HG02981 (cell line): ENCODE measurements around the gene SGMS2.
"Not testable (repeated sequence)": the region's sequence is repeated elsewhere in the genome, so short reads cannot be mapped to it uniquely, and the experiment has no call there.

ENCODE experiments used
- ATAC-seq: cut with Tn5 transposase; IDR thresholded peaks from one replicate; pipeline ENCODE4 v1.9.1; 2021; ENCODE audit warnings: mild to moderate bottlenecking, moderate library complexity; ENCODE audit not compliant: unreplicated experiment

SGMS2 gene

DNA sequence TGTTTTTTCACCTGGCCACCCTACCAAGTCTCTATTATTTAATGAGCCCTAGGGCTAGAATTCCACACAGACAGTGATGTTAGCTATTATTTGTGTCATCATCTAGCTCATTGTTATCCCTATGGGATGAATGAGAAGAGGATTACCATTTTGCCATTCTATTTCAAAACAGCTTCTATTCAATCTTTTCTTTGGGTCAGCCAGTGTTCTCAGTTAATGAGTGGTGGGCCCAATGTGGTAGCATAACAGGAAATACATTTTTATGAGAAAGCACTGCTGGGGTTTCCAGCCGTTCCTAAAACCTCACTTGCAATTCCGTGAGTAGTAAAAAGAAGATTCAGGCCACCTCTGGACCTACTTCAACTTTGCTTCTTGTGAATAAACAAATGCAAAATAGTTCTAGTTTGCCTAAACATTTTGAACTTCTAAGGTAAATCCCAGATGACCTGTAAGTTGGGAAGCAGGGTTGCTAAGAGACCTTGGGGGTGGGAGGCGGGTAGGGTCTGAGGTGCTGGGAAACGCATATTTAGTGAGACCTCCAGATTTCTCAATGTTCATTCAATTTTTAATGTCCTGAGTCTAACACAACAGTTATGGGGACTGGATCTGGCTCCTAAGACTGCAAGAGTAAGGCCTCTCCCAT, 81.8 kb downstream of the SGMS2 start:
- no peak for ATAC-seq

DNA sequence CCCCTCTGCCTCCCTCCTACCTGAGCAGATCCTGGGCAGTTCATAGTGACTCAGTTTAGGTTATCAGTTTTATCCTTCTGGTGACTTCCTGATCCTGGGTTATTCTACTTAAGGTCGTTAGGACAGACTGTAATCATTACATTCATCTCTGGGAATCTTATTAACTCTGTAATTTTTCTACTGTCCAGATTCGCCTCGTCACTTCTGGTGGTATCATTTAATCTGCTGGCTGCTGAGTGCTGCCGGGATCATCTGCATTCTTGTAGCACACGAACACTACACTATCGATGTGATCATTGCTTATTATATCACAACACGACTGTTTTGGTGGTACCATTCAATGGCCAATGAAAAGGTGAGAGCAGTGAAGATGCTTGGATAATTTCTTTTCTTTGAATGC, 83.6 kb downstream of the SGMS2 start:
- ATAC-seq = no peak

DNA sequence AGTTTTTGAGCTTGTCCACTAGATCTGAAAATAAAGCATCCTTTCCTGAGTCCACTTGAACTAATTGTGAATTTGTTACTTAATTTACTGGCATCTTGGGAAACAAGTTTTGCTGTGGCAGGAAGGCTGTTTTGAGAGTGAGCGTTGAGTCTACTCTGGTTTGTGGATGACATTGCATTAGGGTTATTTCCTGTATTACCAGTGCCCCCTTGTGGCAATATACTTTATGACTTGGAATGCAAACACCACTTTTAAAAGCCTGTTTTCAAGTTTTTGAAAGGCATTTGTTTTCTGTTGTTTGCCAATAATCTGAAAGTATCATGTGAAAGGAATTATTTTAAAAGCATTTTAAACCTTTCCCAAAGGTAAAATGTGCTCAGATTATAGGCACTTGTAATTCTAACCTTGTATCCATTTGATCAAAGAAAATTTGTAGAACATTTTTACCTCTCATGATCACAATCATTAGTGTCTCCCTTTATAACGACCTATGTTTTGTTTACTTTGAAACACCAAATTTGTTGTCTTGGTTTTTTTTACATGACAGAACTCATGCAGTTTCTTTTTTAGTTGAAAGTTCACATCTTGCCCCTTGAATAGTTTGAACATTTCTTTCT, 88.7 kb downstream of the SGMS2 start:
- peak; percentile 94 for ATAC-seq

DNA sequence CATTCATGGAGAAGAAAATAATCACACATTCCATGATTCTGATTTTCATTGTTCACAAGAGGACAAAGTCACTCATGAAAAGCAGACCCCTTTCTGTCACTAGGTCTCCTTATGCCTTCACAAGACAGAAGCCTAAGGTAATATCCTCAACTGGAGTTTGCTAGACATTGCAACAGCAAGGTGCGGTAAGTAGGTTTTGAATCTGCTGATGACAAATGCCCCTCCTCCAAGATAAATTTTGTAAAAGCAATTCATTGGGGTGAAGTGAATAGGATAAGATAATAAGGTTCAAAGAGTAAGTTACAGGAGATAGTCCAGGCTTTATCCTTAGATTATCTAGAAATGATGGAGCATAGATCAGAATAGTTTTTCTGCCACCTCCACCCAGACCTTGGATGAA, 90.5 kb downstream of the SGMS2 start:
- ATAC-seq = no peak

DNA sequence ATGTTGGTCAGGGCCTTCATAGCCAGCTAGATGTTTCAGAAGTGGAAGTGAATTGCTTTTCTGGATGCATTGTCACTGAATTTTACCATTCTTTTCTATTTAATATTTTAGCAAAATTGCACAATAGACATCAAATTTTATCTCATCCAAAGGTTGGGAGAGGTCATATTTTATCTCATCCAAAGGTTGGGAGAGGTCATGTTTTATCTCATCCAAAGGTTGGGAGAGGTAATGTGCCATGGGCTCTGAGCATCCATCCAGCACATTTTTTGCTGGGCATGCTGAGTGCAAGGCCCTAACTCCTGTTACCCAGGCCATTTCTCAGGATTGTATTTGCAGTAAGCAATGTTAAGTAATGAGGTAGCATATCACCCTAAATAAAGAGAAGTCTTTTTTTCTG, 91.9 kb downstream of the SGMS2 start:
- ATAC-seq = no peak

DNA sequence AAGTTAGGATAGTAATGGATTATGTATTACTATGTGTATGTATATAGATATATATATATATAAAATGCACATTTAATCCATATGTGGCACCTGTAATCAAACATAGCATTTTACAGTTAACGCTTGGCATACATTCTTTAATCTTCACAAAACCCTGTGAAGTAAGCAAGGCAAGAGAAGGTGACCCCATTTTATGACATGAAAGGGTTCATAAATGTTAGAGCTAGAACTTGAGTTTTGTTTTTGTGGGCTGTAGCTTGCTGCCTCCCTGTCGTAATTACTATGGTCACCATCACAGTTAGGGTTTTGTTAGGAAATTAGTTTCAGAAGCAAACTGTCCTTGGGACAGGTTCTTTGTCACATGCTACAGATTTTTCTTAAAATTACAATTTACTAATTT, 92.8 kb downstream of the SGMS2 start:
- ATAC-seq = no peak

DNA sequence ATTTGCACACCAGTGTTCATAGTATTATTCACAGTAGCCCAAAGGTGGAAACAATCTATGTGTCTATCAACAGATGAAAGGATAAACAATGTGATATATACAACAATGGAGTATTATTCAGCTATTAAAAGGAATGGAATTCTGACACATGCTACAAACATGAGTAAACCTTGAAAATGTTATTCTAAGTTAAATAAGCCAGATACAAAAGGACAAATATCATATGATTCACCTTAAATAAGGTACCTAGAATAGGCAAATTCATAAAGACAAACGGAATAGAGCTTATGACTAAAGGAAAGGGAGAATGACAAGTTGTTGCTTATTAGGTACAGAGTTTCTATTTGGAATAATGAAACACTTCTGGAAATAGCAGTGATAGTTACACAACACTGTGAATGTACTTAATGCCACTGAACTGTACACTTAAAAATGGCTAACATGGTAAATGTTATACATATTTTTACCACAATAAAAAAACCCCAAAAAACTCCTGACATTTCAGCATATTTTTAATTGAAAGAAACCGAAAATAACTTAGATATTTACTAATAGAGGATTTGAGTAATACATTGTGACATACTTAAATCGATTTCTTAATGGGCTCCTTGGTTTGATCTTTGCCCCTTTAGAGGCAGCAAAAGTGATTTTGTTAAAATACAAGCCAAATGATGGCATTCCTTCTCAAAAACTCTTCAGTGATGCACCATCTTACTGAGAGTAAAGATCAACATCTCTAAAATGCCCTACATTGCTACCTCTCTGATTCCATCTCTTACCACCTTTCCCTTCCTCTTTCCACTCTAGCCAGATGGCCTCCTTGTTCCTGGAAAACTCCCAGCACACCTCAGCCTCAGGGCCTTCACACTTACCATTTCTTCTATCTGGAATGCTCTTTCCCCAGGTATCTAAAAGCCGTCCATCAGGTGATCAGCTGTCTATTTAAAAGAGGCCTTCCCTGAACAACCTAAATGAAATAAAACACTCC, 98.0 kb downstream of the SGMS2 start:
- no peak for ATAC-seq

DNA sequence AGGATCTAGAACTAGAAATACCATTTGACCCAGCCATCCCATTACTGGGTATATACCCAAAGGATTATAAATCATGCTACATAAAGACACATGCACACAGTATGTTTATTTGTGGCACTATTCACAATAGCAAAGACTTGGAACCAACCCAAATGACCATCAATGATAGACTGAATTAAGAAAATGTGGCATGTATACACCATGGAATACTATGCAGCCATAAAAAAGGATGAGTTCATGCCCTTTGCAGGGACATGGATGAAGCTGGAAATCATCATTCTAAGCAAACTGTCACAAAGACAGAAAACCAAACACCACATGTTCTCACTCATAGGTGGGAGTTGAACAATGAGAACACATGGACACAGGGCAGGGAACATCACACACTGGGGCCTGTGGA, 101.0 kb downstream of the SGMS2 start:
- not testable (repeated sequence) for ATAC-seq

DNA sequence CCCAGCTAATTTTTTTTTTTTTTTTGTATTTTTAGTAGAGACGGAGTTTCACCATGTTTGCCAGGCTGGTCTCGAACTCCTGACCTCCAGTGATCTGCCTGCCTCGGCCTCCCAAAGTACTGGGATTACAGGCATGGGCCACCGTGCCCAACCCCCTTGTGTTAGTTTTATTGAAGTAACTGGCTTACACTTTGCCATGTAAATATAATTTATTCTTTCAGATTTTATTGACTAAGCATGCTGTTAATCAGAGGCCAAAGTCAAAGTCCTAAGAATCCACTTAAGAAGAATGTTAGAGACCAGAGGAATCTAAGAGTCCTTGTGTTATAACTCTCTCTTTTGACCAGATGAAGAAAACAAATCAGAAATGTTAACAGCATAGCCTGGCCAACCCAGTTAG, 102.1 kb downstream of the SGMS2 start:
- not testable (repeated sequence) for ATAC-seq

DNA sequence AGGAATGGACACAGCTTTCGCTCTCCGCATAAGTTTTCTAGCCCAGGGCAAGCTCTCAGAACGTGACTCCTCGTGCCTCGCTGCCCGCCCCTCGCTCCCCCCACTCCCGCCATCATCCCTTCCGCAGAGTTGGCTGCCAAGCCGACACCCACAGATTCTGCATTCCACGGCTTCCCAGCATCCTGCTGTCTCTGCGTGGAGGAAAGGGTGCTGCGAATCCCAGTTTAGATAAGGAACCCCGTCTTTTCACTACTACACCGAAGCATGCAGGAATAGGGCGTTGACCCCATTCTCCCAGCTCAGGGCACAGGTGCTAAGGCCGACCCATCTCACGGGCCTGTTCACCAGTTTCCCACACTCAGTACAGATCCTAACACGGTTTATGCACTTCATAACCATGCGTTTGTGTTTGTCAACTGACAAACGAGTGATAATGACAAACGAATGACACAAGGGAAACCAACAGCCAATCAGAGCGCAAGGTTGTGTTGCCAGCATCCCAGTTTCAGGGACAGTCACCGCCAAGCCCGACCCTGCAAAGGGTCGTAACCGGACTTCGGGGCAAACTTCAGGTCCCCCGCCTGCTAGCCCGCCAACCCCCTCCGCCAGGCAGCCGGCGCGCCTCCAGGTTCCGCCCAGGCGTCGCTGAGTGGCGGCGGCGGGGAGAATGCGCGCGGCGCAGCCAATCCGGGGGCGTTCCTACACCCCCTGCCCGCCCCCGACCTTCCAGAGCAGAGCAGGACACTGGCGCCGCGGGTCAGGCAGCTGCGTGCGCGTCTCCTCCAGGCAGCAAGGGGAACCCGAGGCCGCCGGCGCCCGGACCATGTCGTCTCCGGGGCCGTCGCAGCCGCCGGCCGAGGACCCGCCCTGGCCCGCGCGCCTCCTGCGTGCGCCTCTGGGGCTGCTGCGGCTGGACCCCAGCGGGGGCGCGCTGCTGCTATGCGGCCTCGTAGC, 106.4 kb downstream of the SGMS2 start, which contains the start of gene CYP2U1:
Gene CYP2U1, plus strand, starts transcription at position 729 of the 954 bp plus-strand sequence. Its CDS starts 95 bp downstream, at position 824.
- ATAC-seq = peak; percentile 92

DNA sequence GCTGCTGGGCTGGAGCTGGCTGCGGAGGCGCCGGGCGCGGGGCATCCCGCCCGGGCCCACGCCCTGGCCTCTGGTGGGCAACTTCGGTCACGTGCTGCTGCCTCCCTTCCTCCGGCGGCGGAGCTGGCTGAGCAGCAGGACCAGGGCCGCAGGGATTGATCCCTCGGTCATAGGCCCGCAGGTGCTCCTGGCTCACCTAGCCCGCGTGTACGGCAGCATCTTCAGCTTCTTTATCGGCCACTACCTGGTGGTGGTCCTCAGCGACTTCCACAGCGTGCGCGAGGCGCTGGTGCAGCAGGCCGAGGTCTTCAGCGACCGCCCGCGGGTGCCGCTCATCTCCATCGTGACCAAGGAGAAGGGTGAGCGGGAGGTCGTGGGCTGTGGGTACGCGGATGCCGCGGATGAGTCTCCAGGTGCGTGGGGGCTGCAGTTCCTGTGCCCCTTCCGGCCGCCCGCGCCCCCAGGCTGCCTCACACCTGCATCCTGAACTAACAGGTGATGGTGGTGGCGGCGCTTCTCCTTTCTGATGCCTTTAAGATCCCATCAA, 107.1 kb downstream of the SGMS2 start:
- ATAC-seq = no peak

DNA sequence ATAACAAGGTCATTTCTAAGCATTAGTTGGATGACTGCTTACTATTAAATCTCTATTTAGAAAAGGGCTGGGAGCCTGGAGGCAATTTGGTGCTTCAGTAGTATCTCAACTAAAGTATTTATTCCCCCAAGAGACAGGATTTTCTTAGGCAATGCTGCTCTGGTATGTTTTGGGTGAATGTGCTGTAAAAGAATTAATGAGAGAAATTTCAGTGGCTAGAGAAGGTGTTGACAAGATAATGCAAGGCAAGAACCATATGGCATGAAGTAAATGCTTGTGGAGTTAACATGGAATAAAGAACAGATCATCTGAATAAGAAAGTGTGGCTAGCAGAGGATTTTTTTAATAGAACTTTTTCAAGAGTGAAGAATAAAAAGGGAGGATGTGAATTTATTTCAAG, 110.5 kb downstream of the SGMS2 start:
- no peak for ATAC-seq

DNA sequence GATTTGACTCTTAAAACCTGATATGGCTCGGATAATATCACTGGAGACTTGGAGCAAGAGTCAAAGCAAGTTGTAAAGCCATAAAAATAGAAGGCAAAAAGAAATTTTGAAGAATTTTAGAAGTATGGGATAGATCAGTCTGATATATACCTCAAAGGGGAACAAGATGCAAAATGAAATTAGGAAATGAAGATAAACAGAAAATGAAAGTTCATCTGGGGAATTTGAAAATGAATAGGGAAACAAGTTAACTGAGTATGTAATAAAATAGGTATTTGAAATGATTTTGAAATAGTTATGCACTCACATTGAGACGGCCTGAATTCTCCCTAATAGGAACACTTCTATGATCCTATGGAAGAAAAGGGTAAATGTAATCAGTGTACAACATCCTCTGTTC, 112.3 kb downstream of the SGMS2 start:
- ATAC-seq = no peak

DNA sequence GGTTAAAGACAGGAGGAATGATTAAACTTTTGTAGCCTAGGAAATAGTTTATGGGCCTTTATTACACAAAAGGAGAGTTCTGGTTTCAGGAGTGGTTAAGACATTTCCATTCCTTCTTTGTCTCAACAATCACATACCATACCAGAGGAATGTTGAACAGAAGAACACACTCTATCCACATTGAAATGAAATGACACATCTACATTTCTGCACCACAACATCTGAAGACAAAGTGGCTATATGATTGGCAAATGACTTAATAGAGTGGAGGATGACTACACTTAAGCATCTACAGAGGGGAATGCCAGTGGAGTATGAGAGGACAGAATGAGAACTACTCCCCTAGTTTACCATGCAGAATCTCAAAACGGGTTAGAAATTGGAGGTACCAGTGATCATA, 114.6 kb downstream of the SGMS2 start:
- no peak for ATAC-seq

DNA sequence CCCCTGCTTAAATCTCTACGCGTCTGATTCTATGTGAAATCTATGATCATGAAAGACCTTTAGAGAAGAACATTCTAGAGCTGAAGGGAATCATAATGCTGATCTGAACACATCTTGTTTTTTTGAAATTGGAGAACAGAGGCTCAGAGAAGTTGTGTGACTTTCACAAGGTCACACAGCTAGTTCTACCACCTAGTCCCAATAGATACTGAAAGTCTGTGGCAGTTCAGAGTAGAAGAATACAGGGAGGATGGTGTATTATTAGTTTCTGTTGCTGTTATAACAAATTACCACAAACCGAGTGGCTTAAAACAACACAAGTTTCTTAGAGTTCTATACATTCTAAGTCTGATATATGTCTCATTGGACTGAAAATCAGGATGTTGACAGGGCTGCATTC, 121.1 kb downstream of the SGMS2 start:
- ATAC-seq = no peak

DNA sequence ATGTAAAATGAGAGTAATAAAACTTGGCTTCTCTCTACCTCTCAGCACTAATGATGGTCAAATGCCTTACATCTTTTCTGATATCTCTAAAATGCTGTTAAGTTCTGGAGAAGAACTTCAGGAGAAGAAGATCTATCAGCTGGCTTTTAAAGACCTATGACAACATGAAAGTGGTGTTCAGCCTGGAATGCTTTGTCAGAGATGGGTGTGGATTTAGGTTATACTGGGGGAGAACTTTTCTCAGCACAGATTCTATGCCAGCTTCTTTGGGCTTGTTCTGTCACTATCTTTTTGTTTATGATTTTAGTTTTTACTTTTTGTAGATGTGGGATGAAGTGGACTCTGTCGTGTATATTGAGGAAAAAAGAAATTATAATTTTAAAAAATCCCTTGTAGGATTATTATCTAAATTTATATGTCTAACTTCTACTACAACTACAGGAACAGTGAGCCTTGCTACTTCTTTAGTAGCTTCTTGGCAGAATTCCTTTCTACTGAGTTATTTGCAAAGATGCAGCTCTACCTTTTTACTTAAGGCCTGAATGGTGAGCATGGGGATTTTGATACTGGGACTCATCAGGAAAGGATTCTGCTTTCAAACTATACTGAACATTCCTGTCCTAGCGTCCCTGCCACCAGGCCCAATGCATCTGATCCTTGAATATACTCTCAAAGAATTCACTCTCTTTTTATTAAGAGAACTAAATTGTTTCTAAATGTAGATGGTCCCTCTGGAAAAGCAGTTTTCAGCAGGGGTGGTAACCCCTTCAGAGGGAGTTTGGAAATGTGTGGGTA, 126.2 kb downstream of the SGMS2 start:
- no peak for ATAC-seq

DNA sequence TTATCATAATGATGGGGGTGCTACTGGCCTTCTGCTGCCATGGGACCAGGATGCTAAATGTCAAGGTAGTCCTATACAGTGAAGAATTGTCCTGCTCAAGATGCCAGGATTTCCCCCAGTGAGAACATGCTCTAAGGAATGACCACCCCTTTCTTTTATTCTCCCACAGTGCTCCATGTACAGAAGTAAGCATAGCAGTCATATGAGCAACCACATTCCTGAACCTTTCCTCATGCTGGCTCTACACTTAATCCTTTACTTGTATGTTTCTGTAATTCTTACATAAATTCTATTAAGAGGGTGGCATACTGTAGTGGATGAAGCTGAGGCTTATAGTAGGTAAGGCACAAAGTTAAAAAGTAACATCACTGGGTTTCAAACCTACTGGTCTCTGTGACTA, 126.8 kb downstream of the SGMS2 start:
- ATAC-seq = no peak

DNA sequence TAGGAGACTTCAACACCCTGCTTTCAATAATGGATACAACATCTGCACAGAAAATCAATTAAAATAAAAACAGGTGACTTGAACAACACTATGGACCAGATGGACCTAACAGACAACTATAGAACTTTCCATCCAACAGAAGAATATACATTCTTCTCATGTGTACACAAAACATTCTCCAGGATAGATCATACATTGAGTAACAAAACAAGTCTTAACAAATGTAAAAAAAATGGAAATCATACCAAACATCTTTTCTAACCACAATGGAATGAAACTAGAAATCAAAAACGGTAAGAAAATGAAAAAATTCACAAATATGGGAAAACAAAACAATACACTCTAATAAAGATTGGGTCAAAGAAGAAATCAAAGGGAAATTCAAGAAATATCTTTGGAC, 131.3 kb downstream of the SGMS2 start:
- ATAC-seq = no peak
